Measurements from ENCODE around the gene CCR5AS.

DNA sequence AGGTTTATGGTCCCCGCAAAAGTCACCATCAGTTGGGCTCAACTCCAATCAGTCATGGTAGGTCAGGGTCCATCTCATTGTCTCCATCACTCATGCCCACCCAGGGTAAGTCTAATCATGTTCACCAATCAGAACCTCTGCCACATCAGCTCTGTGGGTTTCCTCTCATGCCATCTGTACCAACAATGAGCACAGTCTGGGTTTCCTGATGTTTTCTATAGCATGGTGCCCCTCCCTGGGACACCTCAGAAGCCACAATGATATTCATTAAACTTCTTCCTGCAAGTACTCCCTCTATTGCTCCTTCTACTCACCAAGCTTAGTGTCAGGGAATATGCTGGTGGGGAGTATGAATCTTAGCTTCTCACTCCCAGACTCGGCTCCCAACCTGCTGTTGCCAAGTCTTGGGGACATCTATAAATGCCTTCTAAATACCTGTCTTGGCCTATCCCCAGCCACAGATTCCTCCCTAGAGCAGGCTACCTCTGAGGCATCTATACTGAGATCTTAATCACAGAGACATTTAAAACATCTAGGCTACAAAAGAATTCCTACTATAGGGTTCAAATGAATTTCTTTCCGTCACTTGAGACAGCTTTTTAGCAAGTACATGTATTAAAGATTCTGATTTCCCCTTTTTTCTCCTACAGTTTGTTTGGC lies 57.9 kb downstream of the CCR5AS start:
- TF ChIP-seq, protein P1, sequence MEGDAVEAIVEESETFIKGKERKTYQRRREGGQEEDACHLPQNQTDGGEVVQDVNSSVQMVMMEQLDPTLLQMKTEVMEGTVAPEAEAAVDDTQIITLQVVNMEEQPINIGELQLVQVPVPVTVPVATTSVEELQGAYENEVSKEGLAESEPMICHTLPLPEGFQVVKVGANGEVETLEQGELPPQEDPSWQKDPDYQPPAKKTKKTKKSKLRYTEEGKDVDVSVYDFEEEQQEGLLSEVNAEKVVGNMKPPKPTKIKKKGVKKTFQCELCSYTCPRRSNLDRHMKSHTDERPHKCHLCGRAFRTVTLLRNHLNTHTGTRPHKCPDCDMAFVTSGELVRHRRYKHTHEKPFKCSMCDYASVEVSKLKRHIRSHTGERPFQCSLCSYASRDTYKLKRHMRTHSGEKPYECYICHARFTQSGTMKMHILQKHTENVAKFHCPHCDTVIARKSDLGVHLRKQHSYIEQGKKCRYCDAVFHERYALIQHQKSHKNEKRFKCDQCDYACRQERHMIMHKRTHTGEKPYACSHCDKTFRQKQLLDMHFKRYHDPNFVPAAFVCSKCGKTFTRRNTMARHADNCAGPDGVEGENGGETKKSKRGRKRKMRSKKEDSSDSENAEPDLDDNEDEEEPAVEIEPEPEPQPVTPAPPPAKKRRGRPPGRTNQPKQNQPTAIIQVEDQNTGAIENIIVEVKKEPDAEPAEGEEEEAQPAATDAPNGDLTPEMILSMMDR (IDR thresholded peaks at IDR 0.05 in 8 of 11, conservative IDR thresholded peaks at IDR 0.05 in 3 of 11) = no peak
- TF ChIP-seq POLR2A (IDR thresholded peaks at IDR 0.05) = no peak

Data from spleen (tissue), 7 donors.